GM23338 (cell line): ENCODE results near the gene KCTD10. TPM values are rescaled to one million over a fixed set of nuclear protein-coding genes. Genes with fewer than 3 reads are reported as not detected.

ENCODE experiments used
- ATAC-seq: fragments of 200-7000 bp; cut with Tn5 transposase; 3 replicates; pipeline ENCODE4 v1.9.1; 2020
- DNase-seq: peaks from one replicate; pipeline ENCODE4 v3.0.0-alpha.2; 2015; ENCODE audit warnings: low spot score
- H2AFZ ChIP-seq: fragments of 200-600 bp; sonication (generic); 2 replicates; pipeline ENCODE4 v1.8.0; 2016; ENCODE audit warnings: antibody characterized with exemption, mild to moderate bottlenecking, moderate library complexity
- H3F3A ChIP-seq: fragments of 200-600 bp; sonication (generic); replicated peaks from 2 replicates; pipeline ENCODE4 v1.8.0; 2017; ENCODE audit warnings: antibody characterized with exemption, mixed run types, low read depth
- H3K27ac ChIP-seq: fragments of 200-600 bp; sonication (generic); 2 replicates; pipeline ENCODE4 v1.6.1; 2016; ENCODE audit warnings: low read depth
- H3K27me3 ChIP-seq: fragments of 200-600 bp; sonication (generic); 2 replicates; pipeline ENCODE4 v1.8.0; 2016; ENCODE audit warnings: mild to moderate bottlenecking, mixed run types, moderate library complexity; ENCODE audit not compliant: insufficient read depth
- H3K36me3 ChIP-seq: fragments of 200-600 bp; sonication (generic); 2 replicates; pipeline ENCODE4 v1.8.0; 2016; ENCODE audit warnings: mild to moderate bottlenecking; ENCODE audit not compliant: insufficient read depth
- H3K4me1 ChIP-seq: fragments of 200-600 bp; sonication (generic); 2 replicates; pipeline ENCODE4 v1.8.0; 2016; ENCODE audit warnings: mild to moderate bottlenecking, moderate library complexity; ENCODE audit not compliant: insufficient read depth
- H3K4me2 ChIP-seq: fragments of 200-600 bp; sonication (generic); 2 replicates; pipeline ENCODE4 v1.7.1; 2017; ENCODE audit warnings: mixed run types
- H3K4me3 ChIP-seq: fragments of 200-600 bp; sonication (generic); 2 replicates; pipeline ENCODE4 v1.6.1; 2016; ENCODE audit warnings: mixed run types
- H3K79me2 ChIP-seq: fragments of 200-600 bp; sonication (generic); replicated peaks from 2 replicates; pipeline ENCODE4 v1.8.0; 2017; ENCODE audit warnings: mild to moderate bottlenecking; ENCODE audit not compliant: insufficient read depth
- H3K9me2 ChIP-seq: fragments of 200-600 bp; sonication (generic); 2 replicates; pipeline ENCODE4 v1.8.0; 2017; ENCODE audit not compliant: insufficient read depth
- H4K20me1 ChIP-seq: fragments of 200-600 bp; sonication (generic); replicated peaks from 2 replicates; pipeline ENCODE4 v1.8.0; 2017; ENCODE audit warnings: mild to moderate bottlenecking; ENCODE audit not compliant: insufficient read depth
- H3K27ac Mint-ChIP-seq: 2 replicates; pipeline ENCODE4 v1.8.0; 2020; ENCODE audit warnings: inconsistent platforms, mild to moderate bottlenecking, moderate library complexity, mixed read lengths
- H3K27me3 Mint-ChIP-seq: 3 replicates; pipeline ENCODE4 v1.8.0; 2022; ENCODE audit warnings: low read depth, mild to moderate bottlenecking, moderate library complexity, mixed read lengths, inconsistent platforms; ENCODE audit not compliant: insufficient read depth, poor library complexity
- H3K36me3 Mint-ChIP-seq: 3 replicates; pipeline ENCODE4 v1.8.0; 2021; ENCODE audit warnings: low read depth, mild to moderate bottlenecking, inconsistent platforms, moderate library complexity, mixed read lengths
- H3K4me1 Mint-ChIP-seq: 3 replicates; pipeline ENCODE4 v1.8.0; 2020; ENCODE audit warnings: mild to moderate bottlenecking, inconsistent platforms, mixed read lengths
- H3K4me3 Mint-ChIP-seq: 3 replicates; pipeline ENCODE4 v1.8.0; 2021; ENCODE audit warnings: moderate library complexity, mild to moderate bottlenecking, inconsistent platforms, mixed read lengths
- H3K9me3 Mint-ChIP-seq: 3 replicates; pipeline ENCODE4 v1.8.0; 2020; ENCODE audit warnings: moderate library complexity, mild to moderate bottlenecking, inconsistent platforms, mixed read lengths
- CREB1 ChIP-seq: fragments of 250-450 bp; sonication (Bioruptor Pico); IDR thresholded peaks from 2 replicates; pipeline ENCODE4 v1.5.0; 2020; ENCODE audit warnings: low read depth, mild to moderate bottlenecking, moderate library complexity
- ETS1 ChIP-seq: IDR thresholded peaks from 2 replicates; pipeline ENCODE4 v1.6.1; 2016; ENCODE audit warnings: antibody characterized with exemption
- EZH2 ChIP-seq: fragments of 200-600 bp; sonication (generic); IDR thresholded peaks from one replicate; pipeline ENCODE4 v1.8.0; 2017; ENCODE audit warnings: antibody characterized with exemption, mild to moderate bottlenecking, low read depth; ENCODE audit not compliant: unreplicated experiment
- EZH2phosphoT487 ChIP-seq: fragments of 200-600 bp; sonication (generic); IDR thresholded peaks from one replicate; pipeline ENCODE4 v1.8.1; 2018; ENCODE audit warnings: antibody characterized with exemption; ENCODE audit not compliant: unreplicated experiment
- JUNB ChIP-seq: IDR thresholded peaks from one replicate; pipeline ENCODE4 v1.6.1; 2016; ENCODE audit warnings: antibody characterized with exemption; ENCODE audit not compliant: unreplicated experiment
- NANOG ChIP-seq: IDR thresholded peaks from 2 replicates; pipeline ENCODE4 v1.6.1; 2016; ENCODE audit warnings: antibody characterized with exemption, borderline replicate concordance
- POLR2AphosphoS5 ChIP-seq: IDR thresholded peaks from 2 replicates; pipeline ENCODE4 v1.6.1; 2016; ENCODE audit warnings: antibody characterized with exemption, low read depth
- REST ChIP-seq: IDR thresholded peaks from one replicate; pipeline ENCODE4 v1.6.1; 2018; ENCODE audit warnings: antibody characterized with exemption; ENCODE audit not compliant: unreplicated experiment
- STAT1 ChIP-seq: IDR thresholded peaks from one replicate; pipeline ENCODE4 v1.6.1; 2016; ENCODE audit warnings: antibody characterized with exemption; ENCODE audit not compliant: unreplicated experiment
- ZNF114 ChIP-seq: fragments of 250-450 bp; sonication (Bioruptor Pico); IDR thresholded peaks from 2 replicates; pipeline ENCODE4 v1.5.0; 2020; ENCODE audit warnings: mild to moderate bottlenecking, moderate library complexity
- ZNF331 ChIP-seq: fragments of 250-450 bp; sonication (Bioruptor Pico); IDR thresholded peaks from 2 replicates; pipeline ENCODE4 v1.5.0; 2020; ENCODE audit warnings: low read depth, mild to moderate bottlenecking, moderate library complexity
- ZNF462 ChIP-seq: fragments of 250-450 bp; sonication (Bioruptor Pico); IDR thresholded peaks from 2 replicates; pipeline ENCODE4 v1.5.0; 2020; ENCODE audit warnings: mild to moderate bottlenecking, moderate library complexity
- polyA plus RNA-seq: library from polyadenylated mRNA; unstranded; fragments of >200 nt; fragmentation: Nextera tagmentation; extraction: Ambion mirVana; gene quantifications from 2 replicates; pipeline ENCODE4 v1.2.1, GENCODE V29; 2016
- total RNA-seq: library from RNA; depleted of rRNA; stranded (reverse); fragments of >200 nt; shearing (Covaris generic); gene quantifications from 2 replicates; pipeline ENCODE4 v1.2.3, GENCODE V29; 2014
- TF ChIP-seq, protein P1 (sequence below), 2 experiments: fragments of 200-600 bp in 1 of 2; sonication (generic) in 1 of 2; conservative IDR thresholded peaks; 2 replicates each; pipeline versions ENCODE4 v1.5.1 to v1.6.1; 2016 to 2017; ENCODE audit warnings: antibody characterized with exemption in 2 of 2, low read depth in 2 of 2, mild to moderate bottlenecking in 2 of 2, moderate library complexity in 1 of 2

The KCTD10 gene
- total and polyA plus RNA-seq, 2 experiments from 2014 or later: 15.8 to 45.2 TPM

DNA sequence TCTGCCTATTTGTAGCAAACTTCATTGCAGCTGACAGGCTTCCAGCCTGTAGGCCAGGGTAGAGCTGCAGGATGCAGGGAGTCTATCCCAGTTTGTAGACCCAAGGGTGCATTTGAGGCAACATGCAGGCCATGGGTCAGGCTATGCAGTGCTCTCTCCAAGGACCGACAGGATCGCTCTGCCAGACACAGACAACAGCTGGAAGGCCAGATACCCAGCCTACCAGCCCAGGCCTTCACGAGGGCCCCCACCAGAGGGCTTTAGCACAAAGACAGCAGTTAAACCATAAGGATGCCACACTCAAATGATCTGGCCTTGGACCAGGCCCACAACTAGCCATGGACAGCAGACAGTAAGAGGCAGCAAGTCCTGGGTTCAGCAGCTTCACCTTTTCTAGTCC lies 10.3 kb downstream of the KCTD10 start:
- H3K4me1 ChIP-seq: peaks cover 44% of the 10 kb centered on the region
- no peak for DNase-seq

More for the DNA sequence above, 10.3 kb downstream of the KCTD10 start:
- Histone ChIP-seq H3F3A (peaks cover 5% of the 10 kb centered on the region; the same call in 1 of the 2 replicates), H4K20me1 (peaks cover 36% of the 10 kb centered on the region), H3K4me2 (no peak overlapping the region), H3K36me3 (no peaks in the 10 kb centered on the region; the same call in 1 of the 2 replicates), H3K9me2 (no peaks in the 10 kb centered on the region), H3K4me3 (no peak overlapping the region), H2AFZ (no peak overlapping the region), H3K79me2 (peaks cover 99% of the 10 kb centered on the region), H3K27me3 (no peaks in the 10 kb centered on the region), H3K27ac (no peak overlapping the region)
- Mint-ChIP-seq H3K4me1 (peaks cover 56% of the 10 kb centered on the region), H3K27ac (no peak overlapping the region), H3K9me3 (no peaks in the 10 kb centered on the region), H3K27me3 (peaks cover 10% of the 10 kb centered on the region), H3K36me3 (peaks cover 26% of the 10 kb centered on the region), H3K4me3 (no peak overlapping the region)
- TF ChIP-seq STAT1 (no peak), ZNF331 (CRISPR knock-in tag) (no peak), EZH2phosphoT487 (no peak), ZNF462 (CRISPR knock-in tag) (no peak), REST (no peak), CREB1 (no peak), ZNF114 (CRISPR knock-in tag) (no peak), ETS1 (no peak), JUNB (no peak), POLR2AphosphoS5 (no peak), NANOG (no peak), EZH2 (no peak)
- TF ChIP-seq, protein P1, sequence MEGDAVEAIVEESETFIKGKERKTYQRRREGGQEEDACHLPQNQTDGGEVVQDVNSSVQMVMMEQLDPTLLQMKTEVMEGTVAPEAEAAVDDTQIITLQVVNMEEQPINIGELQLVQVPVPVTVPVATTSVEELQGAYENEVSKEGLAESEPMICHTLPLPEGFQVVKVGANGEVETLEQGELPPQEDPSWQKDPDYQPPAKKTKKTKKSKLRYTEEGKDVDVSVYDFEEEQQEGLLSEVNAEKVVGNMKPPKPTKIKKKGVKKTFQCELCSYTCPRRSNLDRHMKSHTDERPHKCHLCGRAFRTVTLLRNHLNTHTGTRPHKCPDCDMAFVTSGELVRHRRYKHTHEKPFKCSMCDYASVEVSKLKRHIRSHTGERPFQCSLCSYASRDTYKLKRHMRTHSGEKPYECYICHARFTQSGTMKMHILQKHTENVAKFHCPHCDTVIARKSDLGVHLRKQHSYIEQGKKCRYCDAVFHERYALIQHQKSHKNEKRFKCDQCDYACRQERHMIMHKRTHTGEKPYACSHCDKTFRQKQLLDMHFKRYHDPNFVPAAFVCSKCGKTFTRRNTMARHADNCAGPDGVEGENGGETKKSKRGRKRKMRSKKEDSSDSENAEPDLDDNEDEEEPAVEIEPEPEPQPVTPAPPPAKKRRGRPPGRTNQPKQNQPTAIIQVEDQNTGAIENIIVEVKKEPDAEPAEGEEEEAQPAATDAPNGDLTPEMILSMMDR (conservative IDR thresholded peaks at IDR 0.05; ENCODE audit: low read depth in 2 of 2): no peak
- no peak for ATAC-seq
